ENCODE data around the gene XPO4. TPM values are rescaled to one million over a fixed set of nuclear protein-coding genes. Genes with fewer than 3 reads are reported as not detected.
"Not testable (repeated sequence)": the region's sequence is repeated elsewhere in the genome, so short reads cannot be mapped to it uniquely, and the experiment has no call there.

XPO4 gene
- total RNA-seq, 6 donors from 2014 or later = 15.7 to 33.0 (median 17.4) TPM

DNA sequence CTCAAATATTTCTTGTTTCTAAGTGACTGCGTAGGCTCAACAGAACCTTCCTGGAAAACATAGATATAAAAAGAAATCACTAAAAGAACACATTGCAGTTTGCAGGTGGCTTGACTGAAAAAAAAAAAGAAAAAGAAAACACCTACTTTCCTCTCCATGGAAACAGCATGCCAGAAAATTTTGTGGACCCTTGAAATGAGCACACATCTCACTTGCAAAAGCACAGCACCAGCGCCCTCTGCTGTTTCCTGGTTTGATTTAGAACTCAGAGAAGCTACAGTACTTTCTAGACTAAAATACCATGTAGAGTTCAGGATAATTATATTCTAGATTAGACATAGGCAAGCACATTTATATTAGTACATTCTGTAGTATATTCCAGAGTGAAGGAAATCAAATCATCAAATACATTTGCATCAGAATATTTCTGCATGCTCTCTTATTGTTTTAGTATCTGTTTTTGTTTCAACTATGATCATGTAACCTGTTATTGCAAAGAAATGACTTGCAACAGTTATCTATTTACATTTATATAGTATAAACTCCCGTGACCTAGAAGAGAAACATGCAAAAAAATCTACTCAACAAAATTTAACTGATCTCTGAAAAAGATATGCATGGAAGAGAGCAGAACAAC, 22.3 kb upstream of the XPO4 start:
- DNase-seq (peak in 1 of 2 donors; percentile 79), ATAC-seq (ENCODE audit: low FRiP score in 2 of 2) (peak; percentile 63 to 73)
- Histone ChIP-seq H3K4me3 (no peak overlapping the region), H3K36me3 (no peaks in the 10 kb centered on the region), H3K9me3 (no peaks in the 10 kb centered on the region), H3K4me1 (no peaks in the 10 kb centered on the region), H3K27me3 (no peaks in the 10 kb centered on the region), H3K27ac (no peak overlapping the region)
- WGBS, 2 donors = 27 to 32% methylated on average over 3 of the region's 3 CpGs
- no peak for TF ChIP-seq POLR2AphosphoS5 (IDR thresholded peaks at IDR 0.05)
- TF ChIP-seq, protein P1, sequence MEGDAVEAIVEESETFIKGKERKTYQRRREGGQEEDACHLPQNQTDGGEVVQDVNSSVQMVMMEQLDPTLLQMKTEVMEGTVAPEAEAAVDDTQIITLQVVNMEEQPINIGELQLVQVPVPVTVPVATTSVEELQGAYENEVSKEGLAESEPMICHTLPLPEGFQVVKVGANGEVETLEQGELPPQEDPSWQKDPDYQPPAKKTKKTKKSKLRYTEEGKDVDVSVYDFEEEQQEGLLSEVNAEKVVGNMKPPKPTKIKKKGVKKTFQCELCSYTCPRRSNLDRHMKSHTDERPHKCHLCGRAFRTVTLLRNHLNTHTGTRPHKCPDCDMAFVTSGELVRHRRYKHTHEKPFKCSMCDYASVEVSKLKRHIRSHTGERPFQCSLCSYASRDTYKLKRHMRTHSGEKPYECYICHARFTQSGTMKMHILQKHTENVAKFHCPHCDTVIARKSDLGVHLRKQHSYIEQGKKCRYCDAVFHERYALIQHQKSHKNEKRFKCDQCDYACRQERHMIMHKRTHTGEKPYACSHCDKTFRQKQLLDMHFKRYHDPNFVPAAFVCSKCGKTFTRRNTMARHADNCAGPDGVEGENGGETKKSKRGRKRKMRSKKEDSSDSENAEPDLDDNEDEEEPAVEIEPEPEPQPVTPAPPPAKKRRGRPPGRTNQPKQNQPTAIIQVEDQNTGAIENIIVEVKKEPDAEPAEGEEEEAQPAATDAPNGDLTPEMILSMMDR (IDR thresholded peaks at IDR 0.05) = peak in 5 of 6 experiments; percentile 32 to 67 (median 50)
- TF ChIP-seq EP300 (IDR thresholded peaks at IDR 0.05) = no peak

DNA sequence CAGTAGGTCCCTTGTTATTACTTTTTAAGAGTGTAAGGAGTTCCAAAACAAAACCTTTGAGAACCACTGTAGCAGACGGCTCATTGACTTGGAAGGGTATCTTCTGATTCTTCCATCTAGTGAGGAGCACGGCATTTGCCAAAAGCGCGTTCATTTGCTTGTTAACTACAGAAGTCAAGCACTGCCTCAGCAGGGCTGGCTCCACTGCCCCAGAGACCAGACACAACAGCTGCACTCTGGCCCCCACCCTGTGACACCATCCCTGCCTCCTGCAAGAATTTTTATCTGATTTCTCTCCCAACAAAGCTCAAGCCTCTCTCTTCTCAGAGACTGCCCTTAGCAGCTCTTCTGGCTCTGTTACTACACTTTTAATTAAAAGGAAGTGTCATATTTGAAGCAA, 20.7 kb upstream of the XPO4 start:
- H3K36me3 ChIP-seq = no peaks in the 10 kb centered on the region
- 87 to 90% methylated on average over 4 of the region's 4 CpGs for WGBS, 2 donors
- no peaks in the 10 kb centered on the region for H3K4me1 ChIP-seq
- DNase-seq (no peak), ATAC-seq (ENCODE audit: low FRiP score in 2 of 2) (peak in 1 of 2 donors; percentile 81)
- H3K27ac ChIP-seq = no peak overlapping the region
- no peak overlapping the region for H3K4me3 ChIP-seq
- TF ChIP-seq POLR2A (IDR thresholded peaks at IDR 0.05) (no peak), POLR2AphosphoS5 (IDR thresholded peaks at IDR 0.05) (no peak), EP300 (IDR thresholded peaks at IDR 0.05) (no peak)
- TF ChIP-seq, protein P1 (IDR thresholded peaks at IDR 0.05) = no peak
- no peaks in the 10 kb centered on the region for H3K27me3 ChIP-seq
- H3K9me3 ChIP-seq = no peaks in the 10 kb centered on the region

DNA sequence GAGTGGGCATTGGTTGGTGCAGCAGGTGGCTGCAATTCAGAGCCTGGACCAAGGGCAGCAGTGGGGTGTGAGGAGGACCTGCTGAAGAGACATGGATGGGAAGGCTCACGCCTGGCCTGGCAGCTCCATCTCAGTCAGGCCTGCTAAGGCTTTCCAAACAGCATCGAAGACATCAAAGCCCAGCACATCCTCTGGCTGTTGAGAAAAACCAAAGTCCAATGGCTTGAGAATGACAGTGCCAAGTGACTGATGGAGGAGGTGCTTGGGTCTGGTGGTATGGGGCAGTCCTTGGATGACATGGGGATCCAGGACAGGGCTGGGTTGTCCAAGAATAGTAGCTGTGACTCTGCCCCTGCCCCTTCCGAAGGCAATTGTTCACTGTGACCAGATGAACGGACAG, 19.0 kb upstream of the XPO4 start:
- Histone ChIP-seq H3K36me3 (no peaks in the 10 kb centered on the region), H3K27me3 (no peaks in the 10 kb centered on the region), H3K4me1 (no peaks in the 10 kb centered on the region), H3K9me3 (no peaks in the 10 kb centered on the region), H3K27ac (no peak overlapping the region), H3K4me3 (no peak overlapping the region)
- DNase-seq (no peak), ATAC-seq (ENCODE audit: low FRiP score in 2 of 2) (no peak)
- TF ChIP-seq EP300 (IDR thresholded peaks at IDR 0.05) = no peak
- TF ChIP-seq, protein P1 (IDR thresholded peaks at IDR 0.05) = no peak
- no peak for TF ChIP-seq POLR2A (IDR thresholded peaks at IDR 0.05)
- no peak for TF ChIP-seq POLR2AphosphoS5 (IDR thresholded peaks at IDR 0.05)
- 85 to 95% methylated on average over 4 of the region's 4 CpGs for WGBS, 2 donors

DNA sequence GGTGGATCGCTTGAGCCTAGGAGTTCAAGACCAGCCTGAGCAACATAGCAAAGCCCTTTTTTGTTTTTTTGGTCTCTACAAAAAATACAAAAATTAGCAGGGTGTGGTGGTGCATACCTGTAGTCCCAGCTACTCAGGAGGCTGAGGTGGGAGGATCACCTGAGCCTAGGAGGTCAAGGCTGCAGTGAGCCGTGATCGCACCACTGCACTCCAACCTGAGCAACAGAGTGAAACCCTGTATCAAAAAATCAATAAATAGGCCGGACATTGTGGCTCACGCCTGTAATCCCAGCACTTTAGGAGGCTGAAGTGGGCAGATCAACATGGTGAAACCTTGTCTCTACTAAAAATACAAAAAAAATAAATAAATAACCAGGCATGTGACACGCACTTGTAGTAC, 13.1 kb upstream of the XPO4 start:
- 92% methylated on average over 6 of the region's 6 CpGs for WGBS, 2 donors
- not testable (repeated sequence) for H3K27me3 ChIP-seq, DNase-seq

DNA sequence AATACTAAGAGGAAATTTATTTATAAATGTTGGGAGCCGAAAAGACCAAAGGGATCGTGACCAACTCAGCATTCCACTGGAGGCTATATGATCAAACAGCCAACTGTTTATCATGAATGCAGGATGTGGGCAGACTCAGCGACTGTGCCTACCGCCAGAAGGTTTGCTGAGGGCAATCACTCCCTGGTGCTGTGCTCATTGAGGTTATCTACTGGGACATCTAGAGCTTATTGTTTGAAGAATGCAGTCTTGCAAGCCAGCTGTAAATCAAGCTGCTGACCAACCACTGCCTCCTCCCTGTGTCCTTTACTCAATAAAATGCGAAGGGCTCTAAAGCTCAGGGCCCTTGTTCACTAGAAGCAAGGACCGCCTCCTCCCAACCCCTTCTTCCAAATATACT, 8.5 kb upstream of the XPO4 start:
- Histone ChIP-seq H3K36me3 (no peaks in the 10 kb centered on the region), H3K9me3 (no peaks in the 10 kb centered on the region), H3K4me1 (no peaks in the 10 kb centered on the region), H3K4me3 (no peak overlapping the region), H3K27ac (no peak overlapping the region), H3K27me3 (no peaks in the 10 kb centered on the region)
- WGBS, 2 donors = 92% methylated on average over 6 of the region's 6 CpGs
- DNase-seq = no peak
- TF ChIP-seq POLR2A (IDR thresholded peaks at IDR 0.05) (no peak), EP300 (IDR thresholded peaks at IDR 0.05) (no peak), POLR2AphosphoS5 (IDR thresholded peaks at IDR 0.05) (no peak)
- TF ChIP-seq, protein P1 (IDR thresholded peaks at IDR 0.05) = no peak
- no peak for ATAC-seq (ENCODE audit: low FRiP score in 2 of 2)

More for the DNA sequence above, 13.1 kb upstream of the XPO4 start:
- not testable (repeated sequence) for H3K9me3 ChIP-seq; H3K27ac ChIP-seq; ATAC-seq (ENCODE audit: low FRiP score in 2 of 2); H3K4me1 ChIP-seq; H3K36me3 ChIP-seq; H3K4me3 ChIP-seq
